ENCODE measurements around the gene ATP8A2.
"Not testable (repeated sequence)": the region's sequence is repeated elsewhere in the genome, so short reads cannot be mapped to it uniquely, and the experiment has no call there.

Gene ATP8A2

DNA sequence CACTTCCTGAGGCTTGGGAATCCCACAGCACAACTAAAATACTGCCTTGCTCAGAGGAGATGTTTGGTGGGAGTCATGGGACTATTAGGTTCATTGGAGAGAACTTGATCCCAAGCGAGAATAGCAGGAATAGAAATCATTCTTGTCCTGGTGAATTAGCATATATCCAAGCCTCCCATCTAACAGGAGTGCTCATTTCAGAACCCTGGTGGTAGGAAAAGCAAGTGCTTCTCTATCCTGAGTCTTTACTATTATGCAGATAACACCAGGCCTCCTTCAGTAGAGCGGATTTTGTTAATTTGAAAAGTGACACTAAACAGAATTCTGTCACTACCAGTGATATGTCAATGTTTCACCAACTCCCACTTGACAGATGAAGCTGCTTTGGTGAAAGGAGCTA lies 199.5 kb downstream of the ATP8A2 start:
- DNase-seq = no peak

DNA sequence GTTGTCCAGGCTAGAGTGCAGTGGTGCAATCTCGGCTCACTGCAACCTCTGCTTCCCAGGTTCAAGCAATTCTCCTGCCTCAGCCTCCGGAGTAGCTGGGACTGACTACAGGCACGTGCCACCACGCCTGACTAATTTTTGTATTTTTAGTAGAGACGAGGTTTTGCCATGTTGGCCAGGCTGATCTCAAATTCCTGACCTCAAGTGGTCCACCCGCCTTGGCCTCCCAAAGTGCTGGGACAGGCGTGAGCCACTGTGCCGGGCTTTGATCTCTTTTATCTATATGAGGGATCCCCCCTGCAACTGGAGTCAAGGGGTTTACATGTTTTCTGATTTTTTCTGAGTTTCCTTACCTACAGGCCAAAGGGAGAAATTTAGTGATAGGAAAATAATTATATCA lies 200.4 kb downstream of the ATP8A2 start:
- not testable (repeated sequence) for DNase-seq

DNA sequence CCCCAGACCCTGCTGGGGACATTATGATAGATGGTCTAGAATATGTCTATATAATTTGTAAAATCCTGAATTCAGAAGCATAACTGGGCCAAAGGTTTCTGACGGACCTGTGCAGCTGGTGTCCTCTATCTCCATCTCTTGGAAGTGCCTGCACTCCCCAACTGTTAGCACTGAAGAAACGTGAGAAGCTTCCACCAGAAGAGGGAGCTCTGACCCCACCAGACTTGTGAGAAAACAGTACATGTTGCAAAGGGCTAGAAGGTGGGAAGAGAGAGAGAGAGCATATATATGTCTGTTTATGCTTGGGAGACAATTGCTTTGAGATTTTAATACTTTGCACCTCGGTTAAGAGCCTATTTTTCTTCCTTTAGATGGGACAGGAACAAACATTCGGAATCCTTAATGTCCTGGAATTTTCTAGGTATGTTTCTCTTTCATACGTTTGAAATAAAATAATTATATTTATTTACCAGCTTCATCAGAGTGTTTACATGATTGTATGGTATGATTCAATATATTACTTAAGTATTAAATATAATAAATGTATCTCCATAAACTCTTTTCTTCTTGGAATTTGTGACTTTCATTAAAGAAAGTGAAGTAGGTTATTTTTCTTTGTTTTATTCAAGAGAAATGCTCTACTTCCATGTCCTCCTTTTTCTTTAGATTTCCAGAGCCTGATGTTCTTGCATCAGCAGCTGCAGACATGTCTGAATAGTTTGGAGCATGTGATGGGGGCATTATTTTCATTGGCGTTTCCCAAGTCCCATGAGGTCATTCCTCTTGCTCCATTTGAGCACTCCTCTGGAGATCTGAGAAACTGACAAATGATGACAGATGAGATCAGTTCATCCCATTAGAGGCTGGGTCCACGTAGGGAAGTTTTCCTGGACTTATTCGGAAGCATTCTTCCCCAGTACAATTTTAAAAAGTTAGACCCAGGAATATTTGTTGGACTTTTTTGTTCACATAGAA lies 202.9 kb downstream of the ATP8A2 start:
- peak; percentile 77 for DNase-seq

DNA sequence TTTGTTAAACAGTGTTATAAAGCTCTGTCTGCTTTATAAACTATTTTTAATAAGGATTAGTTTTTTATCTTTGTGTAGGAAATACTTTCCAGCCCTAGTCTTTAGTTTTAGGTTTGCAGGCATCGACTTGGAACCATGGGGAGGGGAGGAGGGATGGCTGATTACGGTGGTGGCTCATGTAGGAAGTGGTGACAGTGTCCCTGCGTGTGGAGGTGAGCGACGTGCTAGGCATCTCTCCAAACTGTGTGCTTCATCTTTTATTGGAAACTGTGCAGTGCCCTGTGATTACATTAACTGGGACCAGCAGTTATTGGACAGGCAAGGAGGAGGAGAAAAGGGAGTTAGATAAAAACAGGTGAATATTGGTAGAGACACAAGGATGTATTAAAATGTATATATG lies 203.8 kb downstream of the ATP8A2 start:
- DNase-seq = no peak

DNA sequence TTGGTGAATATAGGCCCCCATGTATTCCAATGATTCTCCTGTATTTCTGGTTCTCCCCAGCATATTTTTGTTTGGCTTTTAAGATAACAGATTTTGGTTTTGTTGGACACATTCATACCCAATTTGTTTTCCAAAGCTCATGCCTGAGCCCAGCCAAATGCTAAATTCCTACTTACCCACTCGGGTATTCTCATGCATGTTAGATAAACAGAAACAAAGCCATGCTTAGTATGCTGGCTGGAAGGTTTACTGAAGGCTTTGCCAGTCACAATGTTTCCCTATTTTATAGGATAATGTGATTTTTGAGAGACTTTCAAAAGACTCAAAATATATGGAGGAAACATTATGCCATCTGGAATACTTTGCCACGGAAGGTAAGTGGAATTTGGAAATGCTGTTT lies 206.8 kb downstream of the ATP8A2 start:
- DNase-seq = no peak

DNA sequence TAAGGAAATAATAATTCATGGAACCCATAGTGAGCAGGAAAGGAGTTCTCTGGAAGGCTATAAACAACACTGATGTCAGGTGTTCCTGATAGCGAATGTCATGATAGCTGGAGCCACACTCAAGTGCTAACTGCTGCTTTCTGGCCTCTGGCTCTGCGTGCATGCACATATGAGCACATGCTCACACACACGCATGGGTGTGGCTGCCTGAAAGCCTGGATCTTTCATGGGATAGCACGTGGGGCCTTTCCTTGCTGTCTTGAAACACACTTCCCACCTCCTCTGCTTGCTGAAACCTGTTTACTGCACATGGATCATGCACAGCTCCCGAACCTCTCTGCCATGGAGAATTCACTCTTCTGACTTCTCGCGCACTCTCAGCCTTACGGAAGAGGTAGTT lies 207.4 kb downstream of the ATP8A2 start:
- DNase-seq = no peak

DNA sequence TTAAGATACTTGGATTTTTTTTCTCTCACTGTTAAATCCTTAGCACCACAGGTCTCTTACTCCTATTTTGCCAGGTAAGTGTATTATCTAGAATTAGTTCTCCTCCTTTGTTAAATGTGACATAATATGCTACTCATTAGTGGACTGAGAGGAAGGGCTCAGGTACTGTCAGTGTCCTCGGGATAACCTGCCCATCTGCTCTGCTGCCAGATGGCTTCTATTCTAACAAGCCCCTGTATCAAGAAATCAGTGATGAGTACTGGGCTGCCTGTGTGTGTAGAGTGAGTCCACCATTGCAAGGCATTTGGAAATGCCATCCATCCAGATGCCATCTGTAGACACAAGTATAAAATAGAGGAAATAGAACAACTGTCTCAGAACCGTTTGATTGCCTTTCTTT lies 209.6 kb downstream of the ATP8A2 start:
- DNase-seq = no peak

DNA sequence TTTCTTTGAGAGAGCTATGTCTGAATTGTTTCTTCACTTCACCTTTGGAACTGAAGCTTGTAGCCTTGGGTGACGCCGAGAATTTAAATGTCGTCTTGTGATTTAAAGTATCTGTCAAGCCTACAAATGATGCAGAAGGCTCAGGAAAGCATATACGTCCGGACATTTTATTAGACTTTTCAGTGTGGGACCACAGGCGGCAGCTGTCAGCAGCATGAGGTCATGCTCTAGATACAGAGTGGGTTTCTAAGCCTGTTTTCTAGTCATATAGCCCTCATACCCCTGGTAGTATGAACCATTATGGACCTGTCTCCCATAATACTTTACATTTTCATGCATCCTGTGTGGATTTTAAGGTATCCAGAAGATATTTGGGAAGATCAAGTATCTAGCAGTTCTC lies 212.3 kb downstream of the ATP8A2 start:
- no peak for DNase-seq

DNA sequence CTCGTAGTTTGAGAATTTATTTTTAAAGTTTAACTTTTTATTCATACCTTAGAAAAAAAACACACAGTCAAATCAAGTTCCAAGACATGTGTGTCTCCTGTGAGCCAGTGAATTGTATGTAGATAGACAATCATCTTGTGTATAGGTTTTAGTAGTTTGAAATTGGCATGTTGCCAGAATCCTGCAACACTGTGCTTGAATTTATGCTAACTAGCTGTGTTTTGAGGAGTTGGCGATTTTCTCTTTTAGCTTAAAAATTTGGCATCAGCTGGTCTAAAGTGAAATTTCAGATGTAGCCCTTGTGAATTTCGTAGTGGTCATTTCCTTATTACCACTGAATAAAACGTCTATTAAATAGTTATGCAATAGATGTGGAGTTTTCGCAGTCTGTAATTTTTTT lies 213.2 kb downstream of the ATP8A2 start:
- DNase-seq = no peak

DNA sequence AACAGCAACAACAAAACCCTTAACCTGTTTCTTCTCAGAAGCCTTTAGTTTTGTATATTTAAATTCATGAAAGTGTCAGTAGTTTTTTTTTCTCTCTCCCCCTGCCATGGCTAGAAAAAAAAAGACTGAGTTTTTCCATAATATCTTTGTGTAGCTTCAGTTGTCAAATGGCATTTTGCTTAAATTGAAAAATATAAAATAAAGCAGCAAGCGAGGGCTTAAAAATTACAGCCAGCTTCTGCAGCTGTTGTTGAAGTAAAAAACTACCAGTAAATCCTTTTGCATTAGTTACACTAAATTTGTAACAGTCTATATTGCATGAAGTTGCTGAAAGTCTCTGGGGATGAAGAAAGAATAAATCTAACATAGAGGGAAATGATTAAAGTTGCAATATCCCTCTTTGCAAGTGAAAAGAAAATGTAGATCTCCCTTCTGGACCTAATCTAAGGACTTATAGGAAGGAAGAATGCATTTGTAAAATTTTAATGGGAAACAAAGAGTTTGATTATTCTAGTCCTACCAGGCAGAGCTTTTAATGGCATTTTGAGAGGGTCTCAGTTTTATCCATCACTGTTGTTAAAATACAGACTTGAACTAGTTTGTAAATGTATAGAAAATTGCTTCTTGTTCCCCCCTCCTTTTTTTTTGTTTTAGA lies 215.7 kb downstream of the ATP8A2 start:
- no peak for DNase-seq

DNA sequence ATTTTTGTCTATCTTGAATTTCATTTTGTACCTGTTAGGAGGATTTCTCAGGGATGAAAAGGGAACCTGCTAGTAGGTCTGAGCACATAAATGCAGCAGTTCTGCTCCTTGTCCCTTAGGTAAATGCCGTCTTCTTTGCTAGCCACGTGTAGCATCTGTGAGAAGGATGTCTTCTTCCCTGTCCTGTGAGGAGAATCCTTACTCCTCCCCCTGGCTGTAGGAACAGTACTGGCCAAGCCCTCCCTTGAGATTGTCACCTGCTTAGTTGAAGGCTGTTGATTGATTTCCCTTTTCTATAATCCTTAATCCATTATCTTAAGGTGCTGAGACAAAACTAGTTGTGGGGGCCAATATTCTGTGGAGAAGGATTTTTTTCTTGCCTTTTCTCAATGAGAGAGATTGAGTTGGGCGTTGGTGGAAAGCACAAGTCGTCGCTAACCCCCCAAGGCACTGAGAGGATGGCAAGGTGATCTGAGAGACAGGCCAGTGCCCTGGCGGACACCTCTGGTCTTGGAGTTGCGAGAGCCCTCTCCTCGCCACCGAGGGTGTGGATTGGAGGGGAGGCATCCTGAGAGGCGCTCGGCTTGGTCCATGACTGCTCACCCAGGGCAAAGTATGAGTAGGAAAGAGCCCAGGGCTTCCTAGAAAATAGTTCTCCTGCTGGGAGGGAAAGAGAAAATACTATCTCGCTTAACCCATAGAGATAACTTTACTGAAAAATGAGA lies 216.7 kb downstream of the ATP8A2 start:
- no peak for DNase-seq

DNA sequence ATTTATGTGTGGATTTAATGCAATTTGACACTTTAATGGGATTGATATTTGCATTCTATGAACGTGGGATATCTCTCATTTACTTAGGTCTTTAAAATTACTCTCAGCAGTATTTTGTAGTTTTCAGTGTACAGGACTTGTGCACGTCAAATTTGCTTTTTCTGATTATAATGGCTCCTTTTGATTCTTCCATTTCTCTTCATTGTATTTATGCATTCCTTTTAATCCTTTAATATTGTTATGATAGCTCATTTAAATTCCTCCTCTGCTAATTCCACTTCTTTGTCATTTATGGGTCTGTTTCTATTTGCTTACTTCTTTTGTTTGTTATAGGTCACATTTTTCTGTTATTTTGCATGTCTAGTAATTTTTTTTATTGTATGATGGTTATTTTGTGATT lies 226.6 kb downstream of the ATP8A2 start:
- DNase-seq = no peak

DNA sequence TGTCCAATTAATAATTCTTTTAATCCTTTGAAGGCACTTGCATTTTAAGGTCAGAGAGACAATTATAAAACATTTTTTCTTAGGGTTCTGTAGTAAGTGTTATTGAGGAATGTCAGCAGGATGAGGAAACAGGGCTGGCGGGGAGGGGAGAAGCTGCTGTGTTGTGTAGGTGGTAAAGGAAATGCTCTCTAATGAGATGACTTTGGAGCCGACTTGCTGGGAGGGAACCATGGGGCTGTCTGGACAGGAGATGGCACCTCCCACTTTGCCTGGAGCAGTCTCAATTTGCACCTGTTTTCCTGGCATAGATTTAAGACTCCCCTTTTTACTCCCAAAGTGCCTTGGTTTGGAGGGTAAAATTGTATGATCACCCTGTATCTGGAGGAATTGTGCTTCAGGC lies 230.4 kb downstream of the ATP8A2 start:
- DNase-seq = no peak

DNA sequence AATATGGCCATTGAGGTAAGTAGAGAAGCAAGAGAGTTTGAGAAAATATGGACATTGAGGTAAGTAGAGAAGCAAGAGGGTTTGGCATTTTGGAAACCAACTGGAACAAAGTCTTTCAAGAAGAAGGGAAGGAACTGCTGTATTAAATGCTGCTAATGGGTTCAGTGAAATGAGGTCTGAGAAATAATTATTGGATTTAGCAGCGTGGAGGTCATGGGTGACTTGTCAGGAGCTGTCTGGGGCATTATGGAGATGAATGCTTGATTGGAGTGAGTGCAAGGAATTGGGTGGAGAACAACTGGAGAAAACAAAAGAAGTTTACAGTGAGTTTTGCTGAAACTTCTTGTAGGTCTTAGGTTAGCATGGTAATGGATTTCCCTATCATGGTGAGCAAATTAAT lies 232.3 kb downstream of the ATP8A2 start:
- no peak for DNase-seq

DNA sequence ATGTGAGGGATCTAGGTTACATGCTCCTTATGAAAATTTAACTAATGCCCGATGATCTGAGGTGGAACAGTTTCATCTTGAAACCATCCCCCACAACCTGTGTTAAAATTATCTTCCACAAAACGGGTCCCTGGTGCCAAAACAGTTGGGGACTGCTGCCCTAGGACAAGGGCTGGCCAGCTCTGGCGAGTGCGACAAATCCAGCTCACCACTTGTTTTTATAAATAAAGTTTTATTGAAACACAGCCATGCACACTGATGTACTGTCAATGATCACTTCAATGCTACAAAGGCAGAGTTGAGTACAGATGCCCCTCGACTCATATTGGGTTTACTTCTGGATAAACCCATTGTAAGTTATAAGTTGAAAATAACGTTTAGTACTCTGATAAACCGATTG lies 235.3 kb downstream of the ATP8A2 start:
- DNase-seq = no peak

DNA sequence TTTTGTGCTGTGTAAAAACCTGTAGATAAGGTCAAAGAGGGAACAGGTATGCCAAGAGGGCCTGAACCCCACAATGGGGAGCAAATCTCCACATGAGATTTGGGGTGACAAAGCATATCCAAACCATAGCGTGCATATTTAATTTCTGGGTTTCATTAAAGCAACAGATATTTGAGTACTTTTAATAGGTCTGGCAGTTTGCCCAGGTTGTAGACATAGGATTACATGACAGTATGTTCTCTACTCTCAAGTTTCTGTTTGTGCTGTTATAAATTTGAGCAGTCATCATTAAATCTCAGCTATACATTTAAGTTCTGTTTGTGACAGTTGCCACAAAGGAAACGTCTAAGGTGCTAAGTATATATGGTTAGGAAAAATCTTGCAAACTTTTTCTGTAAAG lies 236.4 kb downstream of the ATP8A2 start:
- no peak for DNase-seq

DNA sequence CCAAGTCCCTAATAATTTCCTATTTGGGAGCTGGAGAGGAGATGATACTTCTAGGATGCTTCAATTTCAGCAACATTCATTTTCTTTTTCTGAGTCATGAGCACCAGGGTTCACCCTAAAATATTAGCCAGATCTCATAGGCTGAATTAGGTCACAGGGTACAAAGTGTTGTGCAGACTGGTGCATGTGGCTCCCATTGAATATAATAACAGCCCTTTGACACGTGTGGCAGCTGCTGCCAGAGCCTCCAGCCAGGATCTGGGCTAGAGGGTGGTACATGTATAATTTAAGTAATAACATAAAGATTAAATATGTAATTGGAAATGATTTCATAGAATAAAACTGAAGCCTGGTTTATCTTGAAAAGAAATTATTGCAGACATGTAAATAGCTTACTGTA lies 244.9 kb downstream of the ATP8A2 start:
- DNase-seq = no peak

DNA sequence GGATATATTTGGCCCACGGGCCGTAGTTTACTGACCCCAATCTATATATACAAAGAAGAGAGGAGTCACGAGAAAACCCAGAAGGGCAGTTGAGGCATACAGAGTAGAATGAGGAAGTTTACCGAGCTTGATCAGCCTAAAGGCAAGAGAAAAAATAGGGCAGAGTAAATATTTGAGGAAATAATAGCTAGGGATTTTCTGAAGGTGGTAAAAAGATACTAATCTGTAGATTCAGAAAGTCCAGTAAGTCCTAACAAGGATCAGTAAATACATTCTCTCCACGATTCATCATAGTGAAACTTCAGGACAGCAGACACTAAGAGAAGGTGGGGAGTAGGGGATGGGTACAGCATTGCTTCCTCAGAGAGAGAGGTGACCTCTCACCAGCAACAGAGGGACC lies 248.1 kb downstream of the ATP8A2 start:
- DNase-seq = no peak

DNA sequence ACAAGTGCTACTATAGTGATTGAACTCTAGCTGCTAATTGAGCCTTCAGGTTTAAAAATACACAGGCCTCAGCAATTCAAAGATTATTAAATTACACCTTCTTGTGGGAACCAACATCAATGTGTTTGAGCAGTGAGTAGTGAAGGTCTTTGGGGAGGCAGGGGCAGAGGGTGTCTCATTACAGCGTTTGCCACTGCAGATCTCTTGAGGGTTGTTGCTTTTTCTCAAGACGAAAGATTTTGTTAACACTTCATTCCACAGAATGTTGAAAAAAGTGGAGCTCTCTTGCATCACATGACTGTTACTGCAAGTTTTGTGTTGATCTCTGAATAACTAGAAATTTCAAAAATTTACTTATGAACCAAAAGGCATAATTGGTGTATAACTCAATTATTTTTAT lies 253.6 kb downstream of the ATP8A2 start:
- no peak for DNase-seq

DNA sequence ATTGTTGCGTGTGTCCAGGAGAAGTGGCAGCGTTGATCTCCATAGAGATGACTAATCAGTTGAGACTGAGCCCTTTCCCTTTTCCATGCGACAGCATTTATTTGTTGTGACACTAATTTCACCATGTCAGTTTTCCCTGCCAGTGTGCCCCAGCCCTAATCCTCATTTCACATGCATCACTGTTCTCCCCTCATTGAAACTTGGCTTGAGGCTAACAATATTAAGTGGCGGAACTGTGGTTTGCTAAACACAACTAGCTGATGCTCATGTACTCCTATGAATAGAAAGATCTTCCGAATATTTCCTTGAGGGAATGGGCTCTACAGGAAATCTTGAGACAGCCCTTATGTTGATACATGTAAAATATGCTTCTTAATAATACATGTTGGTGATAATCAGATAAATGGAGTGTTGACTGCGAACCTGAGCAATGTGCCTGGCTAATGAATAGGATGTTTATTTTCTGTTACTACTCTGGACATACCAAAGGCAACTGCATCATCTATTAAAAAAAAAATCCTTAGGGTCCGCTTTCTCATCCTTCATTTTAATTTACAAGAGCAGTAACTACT lies 258.6 kb downstream of the ATP8A2 start:
- DNase-seq = no peak

DNA sequence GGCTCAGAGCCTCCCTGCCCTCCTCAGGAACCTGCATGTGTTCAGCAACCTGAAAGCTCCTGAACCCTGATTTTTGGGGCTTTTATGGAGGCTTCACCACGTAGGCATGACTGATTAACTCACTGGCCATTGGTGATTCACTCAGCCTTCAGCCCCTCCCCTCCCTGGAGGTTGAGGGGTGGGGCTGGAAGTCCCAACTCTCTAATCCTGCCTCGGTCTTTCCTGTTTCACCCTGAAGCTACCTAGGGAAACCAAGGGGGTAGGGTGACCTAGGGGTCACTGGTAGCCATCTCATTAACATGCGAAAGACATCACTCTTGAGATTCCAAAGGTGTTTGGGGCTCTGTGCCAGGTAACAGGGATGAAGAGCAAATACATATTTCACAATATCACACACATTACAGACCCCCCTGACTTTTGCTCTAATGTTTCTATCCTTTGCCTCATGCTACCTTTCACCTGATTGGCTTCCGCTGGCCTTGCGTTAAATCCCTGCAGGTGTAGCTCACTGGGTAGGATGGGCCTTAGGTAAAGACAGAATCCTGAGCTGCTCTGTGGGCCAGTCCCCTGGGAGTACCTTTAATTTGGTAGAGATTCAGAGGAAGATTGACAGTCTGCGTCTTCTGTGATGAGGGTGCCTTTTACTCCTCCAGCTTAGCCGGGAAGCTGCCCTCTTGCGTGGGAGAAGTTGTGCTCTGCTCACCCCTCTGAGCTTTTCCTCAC lies 260.6 kb downstream of the ATP8A2 start:
- DNase-seq = no peak

DNA sequence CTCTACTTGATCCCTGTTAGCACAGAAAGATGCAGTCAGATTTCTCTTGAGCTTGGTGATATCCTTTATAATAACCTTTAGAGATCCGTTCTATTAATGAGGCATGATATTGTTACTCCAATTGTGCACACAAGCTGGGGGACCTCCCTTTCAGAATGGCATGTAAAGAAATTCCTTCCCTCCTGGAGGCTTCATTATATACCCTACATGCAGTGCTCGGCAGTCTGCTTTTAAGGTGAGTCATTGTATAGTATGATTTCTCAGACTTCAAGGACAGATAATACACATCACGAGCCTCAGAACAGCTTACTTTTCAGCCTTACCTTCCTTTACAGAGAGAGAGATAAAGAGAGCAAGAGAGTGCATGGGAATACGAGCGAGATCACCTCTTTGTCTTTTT lies 261.3 kb downstream of the ATP8A2 start:
- no peak for DNase-seq

DNA sequence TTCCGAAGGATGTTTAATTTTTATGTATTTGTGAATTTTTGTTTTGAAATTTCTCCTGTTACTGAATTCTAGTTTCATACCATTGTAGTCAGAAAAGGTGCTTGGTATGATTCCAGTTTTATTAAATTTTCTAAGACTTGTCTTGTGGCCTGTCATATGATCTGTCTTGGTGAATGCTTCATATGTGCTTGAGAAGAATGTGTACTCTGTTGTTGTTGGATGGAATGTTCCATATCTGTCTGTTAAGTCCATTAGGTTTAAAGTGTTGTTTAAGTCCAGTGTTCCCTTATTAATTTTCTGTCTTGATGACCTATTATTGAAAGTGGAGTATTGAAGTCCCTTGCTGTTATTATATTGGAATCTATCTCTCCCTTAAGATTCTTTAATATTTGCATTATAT lies 273.9 kb downstream of the ATP8A2 start:
- no peak for DNase-seq

Measured in fibroblast of skin of right quadriceps (primary cell).